Sigmoid colon (tissue), 7 donors: ENCODE measurements around the gene NAT10. TPM values are rescaled to one million over a fixed set of nuclear protein-coding genes. Genes with fewer than 3 reads are reported as not detected.

Experiments used
- DNase-seq: peaks from one replicate; pipeline ENCODE4 v3.0.0-alpha.2; 2019
- H3K27ac ChIP-seq, 4 donors: fragments of 200-600 bp; sonication (generic); one replicate each; pipeline ENCODE4 v1.5.1; 2016 to 2019; ENCODE audit warnings: mild to moderate bottlenecking in 1 of 4
- H3K27me3 ChIP-seq, 3 donors: fragments of 200-600 bp; sonication (generic); one replicate each; pipeline ENCODE4 v1.5.1; 2019; ENCODE audit warnings: mild to moderate bottlenecking in 1 of 3
- H3K36me3 ChIP-seq, 4 donors: fragments of 200-600 bp; sonication (generic); one replicate each; pipeline ENCODE4 v1.5.1; 2016 to 2019
- H3K4me1 ChIP-seq, 4 donors: fragments of 200-600 bp; sonication (generic); one replicate each; pipeline ENCODE4 v1.5.1; 2017 to 2019
- H3K4me3 ChIP-seq, 4 donors: fragments of 200-600 bp; sonication (generic); one replicate each; pipeline ENCODE4 v1.5.1; 2017 to 2019; ENCODE audit warnings: mild to moderate bottlenecking in 2 of 4, moderate library complexity in 1 of 4
- H3K9me3 ChIP-seq, 4 donors: fragments of 200-600 bp in 3 of 4; sonication (generic) in 3 of 4; one replicate each; pipeline versions ENCODE4 v1.5.1 to v1.6.1; 2013 to 2019
- EP300 ChIP-seq, 4 donors: sonication (generic); formaldehyde crosslinking; IDR thresholded peaks; one replicate each; pipeline ENCODE4 v1.6.1; 2017; ENCODE audit warnings: antibody characterized with exemption in 4 of 4
- POLR2A ChIP-seq, 2 donors: fragments of 450-650 bp; IDR thresholded peaks; one replicate each; pipeline ENCODE4 v1.6.1; 2016; ENCODE audit warnings: antibody characterized with exemption in 2 of 2, mild to moderate bottlenecking in 2 of 2, moderate library complexity in 2 of 2
- POLR2AphosphoS5 ChIP-seq, 4 donors: sonication (generic); formaldehyde crosslinking; IDR thresholded peaks; one replicate each; pipeline ENCODE4 v1.6.1; 2017; ENCODE audit warnings: antibody characterized with exemption in 4 of 4
- WGBS, 2 donors: extraction: QIAGEN DNeasy Blood & Tissue Kit; methylation state at CpG; one replicate each; pipeline ENCODE4 v1.1.7; 2013; 5-methylcytosine and 5-hydroxymethylcytosine counted together
- intact Hi-C: fragments of 100-400 bp; cut with DNase I; formaldehyde crosslinking; loops from one replicate; pipeline ENCODE4 v1.15.1; 2023
- polyA plus RNA-seq, 3 donors: library from polyadenylated mRNA; stranded (reverse); fragments of 200-250 nt; gene quantifications; one replicate each; pipeline ENCODE4 v1.2.3, GENCODE V29; 2013
- total RNA-seq, 4 donors: library from RNA; depleted of rRNA; stranded (reverse); fragments of >200 nt; gene quantifications; one replicate each; pipeline ENCODE4 v1.1.0, GENCODE V29; 2016
- TF ChIP-seq, protein P1 (sequence below), 4 experiments: fragments of 450-650 bp in 3 of 4; fragments of 200-600 bp in 1 of 4; IDR thresholded peaks; one replicate each; pipeline ENCODE4 v1.5.1; 2016 to 2019; ENCODE audit warnings: antibody characterized with exemption in 4 of 4, mild to moderate bottlenecking in 3 of 4, moderate library complexity in 2 of 4
- donor health status: healthy with polysubstance abuse.
- donor health status: Bipolar disorder and iron deficiency.
- donor health status: healthy.

NAT10 gene
- total and polyA plus RNA-seq, 7 donors, result 5.3 to 35.4 (median 17.4) TPM

DNA sequence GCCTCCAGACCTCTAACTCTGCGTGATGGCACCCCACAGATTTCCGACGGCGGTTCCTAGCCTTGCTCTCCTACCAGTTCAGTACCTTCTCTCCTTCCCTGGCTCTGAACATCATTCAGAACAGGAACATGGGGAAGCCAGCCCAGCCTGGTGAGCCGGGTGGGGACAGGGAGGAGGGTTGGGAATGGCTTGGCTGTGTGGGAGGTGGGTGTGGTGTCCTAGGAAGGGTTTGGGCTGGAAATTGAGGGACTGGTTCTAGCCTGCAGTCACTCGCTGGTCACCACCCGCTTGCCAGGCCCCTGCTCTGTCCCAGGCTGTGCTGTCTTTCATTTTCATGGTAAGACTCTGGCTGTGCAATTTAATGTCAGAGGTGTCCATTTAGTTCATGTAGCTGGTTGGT, 33.9 kb downstream of the NAT10 start:
- Histone ChIP-seq H3K36me3 (peaks cover 45 to 100% (median 84%) of the 10 kb centered on the region in 4 donors), H3K27me3 (no peaks in the 10 kb centered on the region), H3K4me3 (no peak overlapping the region), H3K4me1 (no peaks in the 10 kb centered on the region), H3K27ac (no peak overlapping the region), H3K9me3 (no peaks in the 10 kb centered on the region)
- intact Hi-C loops, result no loop called here
- TF ChIP-seq POLR2A (IDR thresholded peaks at IDR 0.05) (no peak), POLR2AphosphoS5 (IDR thresholded peaks at IDR 0.05) (no peak), EP300 (IDR thresholded peaks at IDR 0.05) (no peak)
- TF ChIP-seq, protein P1, sequence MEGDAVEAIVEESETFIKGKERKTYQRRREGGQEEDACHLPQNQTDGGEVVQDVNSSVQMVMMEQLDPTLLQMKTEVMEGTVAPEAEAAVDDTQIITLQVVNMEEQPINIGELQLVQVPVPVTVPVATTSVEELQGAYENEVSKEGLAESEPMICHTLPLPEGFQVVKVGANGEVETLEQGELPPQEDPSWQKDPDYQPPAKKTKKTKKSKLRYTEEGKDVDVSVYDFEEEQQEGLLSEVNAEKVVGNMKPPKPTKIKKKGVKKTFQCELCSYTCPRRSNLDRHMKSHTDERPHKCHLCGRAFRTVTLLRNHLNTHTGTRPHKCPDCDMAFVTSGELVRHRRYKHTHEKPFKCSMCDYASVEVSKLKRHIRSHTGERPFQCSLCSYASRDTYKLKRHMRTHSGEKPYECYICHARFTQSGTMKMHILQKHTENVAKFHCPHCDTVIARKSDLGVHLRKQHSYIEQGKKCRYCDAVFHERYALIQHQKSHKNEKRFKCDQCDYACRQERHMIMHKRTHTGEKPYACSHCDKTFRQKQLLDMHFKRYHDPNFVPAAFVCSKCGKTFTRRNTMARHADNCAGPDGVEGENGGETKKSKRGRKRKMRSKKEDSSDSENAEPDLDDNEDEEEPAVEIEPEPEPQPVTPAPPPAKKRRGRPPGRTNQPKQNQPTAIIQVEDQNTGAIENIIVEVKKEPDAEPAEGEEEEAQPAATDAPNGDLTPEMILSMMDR (IDR thresholded peaks at IDR 0.05), result no peak
- DNase-seq, result no peak
- 88 to 95% methylated on average over 7 of the region's 7 CpGs for WGBS, 2 donors

DNA sequence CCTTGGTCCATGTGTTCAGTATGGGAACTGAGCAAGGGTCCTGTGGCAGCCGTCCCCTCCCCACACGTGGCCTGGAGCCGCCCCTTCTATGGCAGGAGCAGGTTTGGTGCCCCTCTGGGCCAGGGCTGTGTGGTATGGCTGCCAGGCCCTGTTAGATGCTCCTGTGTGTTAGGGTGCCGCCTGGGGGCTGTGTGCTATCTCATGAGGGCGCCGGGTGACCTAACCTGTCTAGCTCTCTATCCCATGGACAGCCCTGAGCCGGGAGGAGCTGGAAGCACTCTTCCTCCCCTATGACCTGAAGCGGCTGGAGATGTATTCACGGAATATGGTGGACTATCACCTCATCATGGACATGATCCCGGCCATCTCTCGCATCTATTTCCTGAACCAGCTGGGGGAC, 34.7 kb downstream of the NAT10 start:
- no peak for TF ChIP-seq POLR2AphosphoS5 (IDR thresholded peaks at IDR 0.05)
- TF ChIP-seq POLR2A (IDR thresholded peaks at IDR 0.05), result no peak
- TF ChIP-seq, protein P1 (IDR thresholded peaks at IDR 0.05), result no peak
- Histone ChIP-seq H3K27me3 (no peaks in the 10 kb centered on the region), H3K4me1 (no peaks in the 10 kb centered on the region), H3K36me3 (peaks cover 46 to 100% (median 83%) of the 10 kb centered on the region in 4 donors), H3K4me3 (no peak overlapping the region), H3K27ac (no peak overlapping the region), H3K9me3 (no peaks in the 10 kb centered on the region)
- intact Hi-C loops, result no loop called here
- WGBS, 2 donors, result 97% methylated on average over 11 of the region's 11 CpGs
- DNase-seq, result no peak

DNA sequence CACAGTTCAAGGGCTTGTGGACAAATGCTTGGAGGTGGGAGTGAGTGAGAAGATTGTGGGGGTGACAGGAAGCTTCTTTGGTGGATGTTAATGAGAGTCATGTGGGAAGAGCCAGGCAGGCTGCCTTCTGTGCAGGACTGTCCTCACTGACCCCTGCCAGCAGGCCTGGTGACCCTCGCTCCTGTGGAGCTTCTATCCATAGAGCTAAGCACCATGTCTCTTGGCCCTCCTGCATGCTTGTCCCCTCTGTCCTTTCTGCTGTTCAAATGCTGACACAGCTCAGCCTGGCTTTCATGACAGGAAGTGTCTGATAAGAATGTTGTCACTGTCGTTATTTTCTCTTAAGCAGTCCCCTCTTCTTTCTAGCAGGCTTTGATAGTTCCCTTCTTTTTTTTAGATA, 37.6 kb downstream of the NAT10 start:
- DNase-seq, result no peak

DNA sequence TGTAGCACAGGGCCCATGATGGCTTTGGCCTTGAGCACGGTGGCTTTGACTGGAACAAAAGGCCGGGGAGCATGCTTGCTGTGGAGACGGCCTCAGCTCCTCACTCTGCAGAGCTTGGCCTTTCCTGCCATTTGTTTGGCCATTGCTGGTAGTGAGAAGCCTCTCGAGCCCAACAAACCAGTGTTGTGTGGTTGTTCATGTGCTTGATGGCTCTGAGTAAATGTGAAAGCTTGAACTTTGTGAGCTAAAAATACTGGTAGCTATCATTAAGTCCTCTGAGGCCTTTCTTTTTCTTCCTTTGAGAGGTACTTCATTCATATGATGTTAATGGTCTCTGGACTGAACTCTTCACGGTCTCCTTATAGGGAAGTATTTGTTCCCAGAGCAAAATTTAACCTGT, 39.6 kb downstream of the NAT10 start:
- peaks cover 47 to 100% (median 70%) of the 10 kb centered on the region in 4 donors for H3K36me3 ChIP-seq
- H3K9me3 ChIP-seq, result no peaks in the 10 kb centered on the region
- no peaks in the 10 kb centered on the region for H3K4me1 ChIP-seq
- no peak for DNase-seq
- intact Hi-C loops, result no loop called here
- TF ChIP-seq EP300 (IDR thresholded peaks at IDR 0.05) (no peak), POLR2A (IDR thresholded peaks at IDR 0.05) (no peak), POLR2AphosphoS5 (IDR thresholded peaks at IDR 0.05) (no peak)
- TF ChIP-seq, protein P1 (IDR thresholded peaks at IDR 0.05), result no peak
- no peak overlapping the region for H3K4me3 ChIP-seq
- H3K27ac ChIP-seq, result no peak overlapping the region
- no peaks in the 10 kb centered on the region for H3K27me3 ChIP-seq
- WGBS, 2 donors, result 84 to 88% methylated on average over 5 of the region's 5 CpGs

More for the DNA sequence above, 37.6 kb downstream of the NAT10 start:
- no peaks in the 10 kb centered on the region for H3K27me3 ChIP-seq
- H3K4me1 ChIP-seq, result no peaks in the 10 kb centered on the region
- TF ChIP-seq EP300 (IDR thresholded peaks at IDR 0.05) (no peak), POLR2AphosphoS5 (IDR thresholded peaks at IDR 0.05) (no peak), POLR2A (IDR thresholded peaks at IDR 0.05) (no peak)
- TF ChIP-seq, protein P1 (IDR thresholded peaks at IDR 0.05), result no peak
- intact Hi-C loops, result no loop called here
- H3K36me3 ChIP-seq, result peaks cover 55 to 100% (median 83%) of the 10 kb centered on the region in 4 donors
- no peaks in the 10 kb centered on the region for H3K9me3 ChIP-seq
- no peak overlapping the region for H3K4me3 ChIP-seq
- no peak overlapping the region for H3K27ac ChIP-seq
- WGBS, 2 donors, result 85 to 90% methylated on average over 2 of the region's 2 CpGs

DNA sequence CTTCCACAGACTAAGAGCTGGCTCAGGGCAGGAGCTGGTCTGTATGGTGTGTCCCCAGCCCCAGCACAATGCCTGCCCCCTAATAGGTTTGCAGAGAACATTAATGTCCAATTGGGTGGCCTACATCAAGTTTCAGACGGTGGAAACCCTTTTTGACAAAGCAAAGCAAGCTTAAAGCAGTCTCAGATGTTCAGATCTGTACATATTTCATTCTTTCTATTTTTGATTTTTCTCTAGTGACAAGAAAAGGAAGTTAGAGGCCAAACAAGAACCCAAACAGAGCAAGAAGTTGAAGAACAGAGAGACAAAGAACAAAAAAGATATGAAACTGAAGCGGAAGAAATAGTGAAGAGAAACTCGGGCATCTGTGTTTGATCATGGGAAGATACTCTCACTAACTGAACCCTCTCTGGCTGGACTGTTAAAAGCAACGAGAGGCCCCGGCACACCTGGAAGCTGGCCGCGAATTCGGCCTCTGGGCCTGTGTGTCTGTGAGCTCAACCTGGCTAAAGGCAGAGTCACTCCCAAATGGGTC, 40.5 kb downstream of the NAT10 start:
- TF ChIP-seq, protein P1 (IDR thresholded peaks at IDR 0.05), result no peak
- no peak for TF ChIP-seq EP300 (IDR thresholded peaks at IDR 0.05)
- TF ChIP-seq POLR2A (IDR thresholded peaks at IDR 0.05), result no peak
- TF ChIP-seq POLR2AphosphoS5 (IDR thresholded peaks at IDR 0.05), result no peak
- intact Hi-C loops, result no loop called here
- H3K4me3 ChIP-seq, result no peak overlapping the region
- peaks cover 44 to 100% (median 62%) of the 10 kb centered on the region in 4 donors for H3K36me3 ChIP-seq
- 77 to 88% methylated on average over 8 of the region's 8 CpGs for WGBS, 2 donors
- no peaks in the 10 kb centered on the region for H3K4me1 ChIP-seq
- H3K27me3 ChIP-seq, result no peaks in the 10 kb centered on the region
- no peak overlapping the region for H3K27ac ChIP-seq
- no peak for DNase-seq
- H3K9me3 ChIP-seq, result no peaks in the 10 kb centered on the region
